Measurements from ENCODE around the gene SLC6A3.
"Not testable (repeated sequence)": the region's sequence is repeated elsewhere in the genome, so short reads cannot be mapped to it uniquely, and the experiment has no call there.

Gene SLC6A3

DNA sequence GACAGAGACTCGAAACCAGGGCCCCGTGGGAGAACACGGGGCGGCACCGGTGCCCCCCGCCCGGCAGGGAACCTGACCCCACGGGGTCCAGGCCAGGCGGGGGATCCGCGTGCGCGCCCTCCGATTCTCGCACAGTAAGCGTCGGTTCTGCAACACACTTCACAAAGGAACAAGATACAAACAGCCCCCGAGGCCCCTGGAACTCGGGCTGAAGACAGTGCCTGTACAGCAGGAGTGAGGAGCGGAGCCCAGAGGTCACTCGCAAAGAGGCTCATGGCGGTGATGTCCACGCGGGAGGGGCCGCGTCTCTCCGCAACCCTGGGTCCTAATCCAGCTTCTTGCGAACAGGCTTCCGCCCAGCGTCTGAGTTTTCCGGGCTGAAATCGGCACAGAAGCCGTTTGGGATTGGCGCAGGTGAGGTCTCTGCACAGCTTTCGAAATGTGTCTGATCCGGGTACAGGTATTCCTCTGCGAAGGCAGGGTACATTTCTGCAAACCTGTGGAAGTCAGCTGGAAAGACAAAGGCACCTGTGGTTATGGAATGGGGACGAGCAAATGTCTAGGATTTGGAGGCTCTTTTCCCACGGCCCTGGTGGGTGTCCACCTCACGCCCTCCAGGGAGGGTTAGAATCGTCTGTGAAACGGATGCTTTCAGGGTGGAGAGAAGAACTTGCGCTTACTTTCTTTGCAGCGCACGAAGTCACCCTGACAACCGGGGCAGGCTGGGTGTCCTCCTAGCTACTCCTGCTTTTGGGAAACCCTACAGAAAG, 18.3 kb upstream of the SLC6A3 start:
- DNase-seq = no peak

DNA sequence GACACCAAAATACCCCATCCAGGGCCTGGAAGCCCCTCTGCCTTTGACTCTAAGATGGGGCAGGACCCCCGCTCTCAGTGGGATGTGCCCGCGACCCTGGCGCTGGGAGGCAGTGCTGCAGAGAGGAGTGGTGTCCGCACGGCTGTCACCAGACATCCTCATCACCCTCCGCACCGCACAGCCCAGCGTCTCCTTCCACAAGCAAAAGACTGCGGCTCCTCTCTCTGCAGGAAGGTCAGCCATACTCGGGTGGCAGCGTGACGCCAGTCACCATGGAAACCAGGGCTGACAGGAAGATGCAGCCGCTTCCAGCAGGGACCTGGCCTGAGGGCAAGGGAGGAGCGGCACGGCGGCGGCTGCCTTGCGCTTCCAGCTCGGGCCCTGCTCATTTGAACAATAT, 17.1 kb upstream of the SLC6A3 start:
- DNase-seq = no peak

DNA sequence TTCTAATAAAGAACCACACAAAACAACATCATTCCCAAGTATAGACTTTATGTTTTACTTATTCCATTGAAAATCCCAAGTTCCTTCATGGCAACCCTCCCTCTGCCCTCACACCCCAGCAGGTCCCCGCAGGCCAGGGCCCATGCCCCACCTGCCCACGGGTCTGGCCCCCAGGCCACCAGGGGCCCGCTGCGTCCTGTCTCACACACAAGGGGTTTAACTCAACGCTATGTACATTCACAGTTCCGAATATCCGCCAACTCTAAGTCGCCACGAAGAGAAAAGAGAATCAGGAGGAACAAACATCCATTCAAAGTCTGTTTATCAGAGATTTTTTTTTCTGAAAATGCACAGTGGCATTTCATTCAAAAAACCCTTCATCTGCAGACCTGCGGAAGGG, 16.2 kb upstream of the SLC6A3 start:
- DNase-seq = no peak

DNA sequence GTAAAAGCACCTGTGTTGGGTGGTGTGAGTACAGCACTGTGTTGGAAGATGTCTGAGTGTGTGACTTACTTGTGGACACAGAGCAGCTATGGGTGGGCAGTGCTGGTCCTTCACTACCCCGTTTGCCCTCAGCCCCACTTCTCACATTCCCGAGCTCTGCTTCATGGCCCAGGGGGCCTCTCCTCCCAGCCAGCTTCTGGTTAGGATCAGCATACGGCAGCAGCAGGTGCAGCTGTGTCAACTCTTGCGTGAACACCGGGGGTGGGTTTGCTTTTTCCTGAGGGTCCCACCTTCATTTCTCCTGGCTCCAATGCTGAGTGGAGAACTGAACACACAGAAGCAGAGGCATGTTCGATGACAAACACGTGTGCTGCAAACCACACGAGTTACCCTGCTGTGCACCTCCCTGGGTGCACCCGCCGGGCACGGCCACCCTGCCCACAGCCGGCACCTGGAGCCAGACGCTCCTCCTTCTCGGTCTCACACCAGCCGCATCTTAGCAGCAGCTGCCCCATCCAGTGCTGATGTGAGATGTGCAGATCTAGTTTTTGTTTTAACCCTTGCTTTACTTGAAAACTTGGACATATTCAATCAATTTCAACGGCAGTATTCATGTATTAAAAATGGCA, 14.9 kb upstream of the SLC6A3 start:
- DNase-seq = no peak

DNA sequence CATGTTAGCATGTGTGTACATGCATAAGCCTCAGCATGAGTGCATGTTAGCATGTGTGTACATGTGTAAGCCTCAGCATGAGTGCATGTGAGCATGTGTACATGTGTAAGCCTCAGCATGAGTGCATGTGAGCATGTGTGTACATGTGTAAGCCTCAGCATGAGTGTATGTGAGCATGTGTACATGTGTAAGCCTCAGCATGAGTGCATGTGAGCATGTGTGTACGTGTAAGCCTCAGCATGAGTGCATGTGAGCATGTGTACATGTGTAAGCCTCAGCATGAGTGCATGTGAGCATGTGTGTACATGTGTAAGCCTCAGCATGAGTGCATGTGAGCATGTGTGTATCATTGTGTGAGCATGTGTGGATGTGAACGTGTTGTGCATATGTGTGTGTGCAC, 14.2 kb upstream of the SLC6A3 start:
- not testable (repeated sequence) for DNase-seq

DNA sequence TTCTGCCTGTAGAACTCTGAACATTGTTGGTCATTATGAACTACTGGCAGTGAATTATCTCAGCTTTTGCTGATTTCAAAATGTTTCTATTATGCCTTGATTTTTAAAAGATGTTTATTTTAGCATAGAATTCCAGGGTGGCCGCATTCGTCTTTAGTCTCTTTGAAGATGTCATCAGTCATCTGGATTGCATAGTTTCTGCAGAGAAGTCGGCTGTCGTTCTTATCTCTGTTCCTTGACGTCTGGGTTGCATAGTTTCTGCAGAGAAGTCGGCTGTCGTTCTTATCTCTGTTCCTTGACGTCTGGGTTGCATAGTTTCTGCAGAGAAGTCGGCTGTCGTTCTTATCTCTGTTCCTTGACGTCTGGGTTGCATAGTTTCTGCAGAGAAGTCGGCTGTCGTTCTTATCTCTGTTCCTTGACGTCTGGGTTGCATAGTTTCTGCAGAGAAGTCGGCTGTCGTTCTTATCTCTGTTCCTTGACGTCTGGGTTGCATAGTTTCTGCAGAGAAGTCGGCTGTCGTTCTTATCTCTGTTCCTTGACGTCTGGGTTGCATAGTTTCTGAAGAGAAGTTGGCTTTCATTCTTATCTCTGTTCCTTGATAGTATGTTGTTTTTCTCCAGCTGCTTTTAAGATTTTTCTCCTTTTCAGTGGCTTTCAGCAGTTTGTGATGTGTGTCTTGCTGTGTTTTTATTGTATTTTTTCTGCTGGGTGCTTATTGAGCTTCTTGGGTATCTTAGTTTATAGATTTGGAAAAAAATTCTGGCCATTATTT, 11.1 kb upstream of the SLC6A3 start:
- DNase-seq = not testable (repeated sequence)

DNA sequence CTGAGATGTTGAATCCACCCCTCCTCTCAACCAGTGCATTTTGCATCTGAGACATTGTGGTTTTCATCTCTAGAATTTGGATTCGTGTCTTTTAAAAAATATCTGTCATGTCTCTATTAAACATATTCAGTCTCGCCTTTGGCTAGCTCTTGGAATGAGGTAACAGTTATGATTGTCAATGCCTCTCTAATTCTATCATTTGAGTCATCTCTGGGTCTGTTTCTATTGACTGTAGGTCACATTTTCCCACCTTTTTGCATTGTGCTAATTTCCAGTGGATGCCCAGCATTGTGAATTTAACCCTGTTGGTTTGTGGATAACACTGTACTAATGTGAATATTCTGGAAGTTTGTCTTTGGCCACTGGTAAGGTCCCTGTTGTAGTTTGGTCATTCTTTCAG, 8.4 kb upstream of the SLC6A3 start:
- no peak for DNase-seq

DNA sequence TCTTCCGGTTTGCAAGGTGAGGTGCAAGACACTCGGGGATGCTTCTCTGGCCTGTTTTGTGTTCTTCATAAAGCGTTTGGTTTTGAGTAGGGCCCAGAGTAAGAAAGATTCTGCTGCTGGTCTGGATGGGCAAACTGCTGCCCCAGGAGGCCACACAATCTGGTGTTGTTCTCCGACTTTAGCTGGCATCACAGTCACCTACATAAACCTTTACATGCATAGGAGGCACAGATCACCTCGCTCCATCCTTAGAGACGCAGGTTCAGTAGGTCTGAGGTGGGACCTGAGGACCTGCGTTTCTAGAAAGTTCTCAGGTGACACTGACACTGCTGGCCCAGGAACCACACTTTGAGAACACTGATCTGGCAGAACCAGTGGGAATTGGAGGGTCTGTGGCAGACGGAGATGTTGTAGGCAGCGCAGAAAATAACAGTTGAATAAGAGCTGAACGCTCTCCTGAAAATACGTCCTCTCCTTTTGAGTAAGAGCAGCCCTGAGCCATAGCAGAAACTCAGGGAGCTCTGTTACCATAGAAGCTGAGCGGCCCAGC, 3.9 kb upstream of the SLC6A3 start:
- no peak for DNase-seq

DNA sequence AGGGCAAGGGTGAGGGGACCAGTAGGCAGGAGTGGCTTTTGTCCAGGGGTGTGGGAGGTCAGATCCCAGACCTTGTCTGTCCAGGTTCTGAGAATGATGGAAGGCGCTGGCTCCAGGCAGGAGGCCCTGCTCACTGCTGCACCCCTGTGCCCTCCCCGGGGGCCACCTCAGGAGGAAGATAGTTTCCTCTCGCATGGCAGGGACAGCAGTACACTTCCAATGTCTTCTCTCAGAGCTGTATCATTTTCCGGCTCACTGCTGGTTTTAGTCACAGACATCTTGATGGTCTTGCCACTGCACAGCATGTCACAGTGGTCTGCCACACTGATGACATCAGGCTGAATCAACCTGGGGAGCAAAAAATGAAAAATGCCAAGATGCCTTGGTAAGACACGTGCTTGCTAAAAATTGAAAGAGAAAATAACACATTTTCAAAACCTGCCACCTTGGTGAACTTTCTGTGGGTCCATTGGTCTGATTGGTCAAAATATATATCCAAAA, 3.3 kb upstream of the SLC6A3 start:
- no peak for DNase-seq

DNA sequence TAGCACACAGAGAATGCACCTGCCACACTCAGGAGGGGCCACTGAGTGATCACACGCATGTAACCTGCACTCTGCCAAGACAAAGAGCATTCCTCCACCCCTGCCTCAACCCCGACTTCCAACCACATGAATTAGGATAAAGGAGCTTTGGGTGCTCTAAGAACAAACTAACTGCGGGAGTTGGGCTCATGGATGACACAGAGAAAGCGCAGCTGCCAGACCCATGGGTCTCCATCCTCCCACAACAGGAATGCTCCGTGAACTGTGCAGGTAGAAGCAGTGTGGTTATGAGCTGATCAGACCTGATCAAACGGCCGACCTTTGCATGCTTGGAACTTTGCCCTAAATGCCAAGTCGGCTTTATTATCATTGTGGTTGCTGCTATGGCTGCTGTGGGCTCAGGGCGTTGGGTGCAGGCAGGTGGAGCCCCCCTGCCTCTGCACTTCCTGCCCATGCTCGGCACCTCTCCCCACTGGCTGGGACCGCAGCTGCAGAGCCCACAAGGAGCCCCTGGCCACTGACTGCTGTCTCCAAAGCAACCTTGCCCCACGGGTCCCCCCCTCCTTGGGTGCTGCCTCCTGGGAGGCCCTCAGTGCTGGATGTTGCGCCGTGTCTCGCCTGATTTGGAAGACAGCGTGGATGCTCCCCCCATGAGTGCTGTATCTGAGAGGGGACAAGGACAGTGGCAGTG, 2.6 kb upstream of the SLC6A3 start:
- DNase-seq = no peak

DNA sequence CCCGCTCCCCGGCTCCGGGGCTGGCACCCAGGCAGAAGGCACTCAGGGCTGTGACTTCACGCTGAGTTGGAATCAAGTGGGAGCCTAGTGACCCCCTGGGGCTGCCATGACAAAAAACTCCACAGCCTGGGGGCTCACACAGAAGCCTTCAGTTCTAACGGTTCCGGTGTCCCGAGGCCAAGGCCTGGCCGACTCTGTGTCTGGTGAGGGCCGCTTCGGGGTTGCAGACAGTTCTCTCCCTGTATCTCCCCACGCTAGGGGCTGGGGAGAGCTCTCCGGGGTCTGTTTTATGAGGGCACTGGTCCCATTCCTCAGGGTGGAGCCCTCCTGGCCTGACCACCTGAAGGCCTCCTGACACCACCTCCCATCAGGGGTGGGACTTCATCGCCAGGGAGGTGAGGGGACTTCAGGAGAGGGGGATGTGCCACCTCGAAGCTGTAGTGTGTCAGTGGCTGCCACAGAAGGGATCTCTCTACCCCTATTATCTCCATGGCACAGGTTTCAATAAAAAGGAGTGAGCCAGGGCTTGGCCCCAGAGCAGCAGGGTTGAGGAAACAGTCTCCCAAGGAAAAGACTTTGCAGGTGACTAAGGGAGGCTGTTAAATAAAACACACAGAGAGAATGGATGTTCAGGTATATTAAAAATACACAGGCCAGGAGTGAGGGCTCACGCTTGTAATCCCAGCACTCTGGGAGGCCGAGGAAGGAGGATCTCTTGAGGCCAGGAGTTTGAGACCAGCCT, 1.5 kb upstream of the SLC6A3 start:
- no peak for DNase-seq

DNA sequence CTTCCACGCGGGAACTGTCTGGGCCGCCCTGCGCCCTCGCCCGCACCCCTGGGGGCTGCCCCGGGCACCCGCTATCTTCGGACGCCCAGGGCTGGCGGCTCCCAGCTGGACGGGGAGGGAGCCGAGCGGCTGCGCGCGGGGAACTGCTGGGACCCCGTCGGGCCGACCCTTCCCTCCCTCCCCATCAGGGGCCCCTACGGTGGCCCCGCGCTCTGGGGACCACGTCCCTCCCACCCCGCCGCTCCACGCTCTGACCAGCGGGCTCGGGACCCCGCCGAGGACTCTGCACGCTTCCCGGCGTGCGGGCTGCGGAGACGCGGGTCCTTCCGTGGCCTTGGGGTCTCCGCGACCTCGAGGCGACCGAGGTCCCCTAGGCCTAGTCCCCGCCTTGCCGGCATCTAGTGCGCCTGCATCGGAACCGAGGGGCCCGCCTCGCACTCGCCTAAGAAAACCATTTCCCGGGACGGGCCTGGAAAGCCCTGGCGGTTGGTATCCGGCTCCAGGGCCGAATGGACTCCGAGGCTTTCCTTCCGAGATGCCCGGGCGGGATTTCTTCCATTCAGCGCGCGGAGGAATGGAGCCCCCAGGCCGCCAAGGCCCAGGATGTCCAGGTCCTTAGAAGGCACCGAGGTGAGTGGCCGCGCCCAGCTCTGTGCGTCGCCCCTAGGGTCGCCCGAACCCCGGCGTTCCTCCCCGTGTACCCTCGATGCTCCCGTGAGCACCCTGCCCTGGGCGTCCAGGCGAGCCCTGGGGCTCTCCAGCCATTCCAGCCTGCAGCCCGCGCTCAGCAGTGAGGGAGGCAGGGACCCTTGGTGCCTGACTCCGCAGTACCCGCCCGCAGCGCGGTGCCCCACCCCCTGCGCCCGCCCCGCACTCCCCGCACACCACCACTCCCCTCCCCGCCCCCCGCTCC, 705 bp upstream of the SLC6A3 start:
- no peak for DNase-seq

DNA sequence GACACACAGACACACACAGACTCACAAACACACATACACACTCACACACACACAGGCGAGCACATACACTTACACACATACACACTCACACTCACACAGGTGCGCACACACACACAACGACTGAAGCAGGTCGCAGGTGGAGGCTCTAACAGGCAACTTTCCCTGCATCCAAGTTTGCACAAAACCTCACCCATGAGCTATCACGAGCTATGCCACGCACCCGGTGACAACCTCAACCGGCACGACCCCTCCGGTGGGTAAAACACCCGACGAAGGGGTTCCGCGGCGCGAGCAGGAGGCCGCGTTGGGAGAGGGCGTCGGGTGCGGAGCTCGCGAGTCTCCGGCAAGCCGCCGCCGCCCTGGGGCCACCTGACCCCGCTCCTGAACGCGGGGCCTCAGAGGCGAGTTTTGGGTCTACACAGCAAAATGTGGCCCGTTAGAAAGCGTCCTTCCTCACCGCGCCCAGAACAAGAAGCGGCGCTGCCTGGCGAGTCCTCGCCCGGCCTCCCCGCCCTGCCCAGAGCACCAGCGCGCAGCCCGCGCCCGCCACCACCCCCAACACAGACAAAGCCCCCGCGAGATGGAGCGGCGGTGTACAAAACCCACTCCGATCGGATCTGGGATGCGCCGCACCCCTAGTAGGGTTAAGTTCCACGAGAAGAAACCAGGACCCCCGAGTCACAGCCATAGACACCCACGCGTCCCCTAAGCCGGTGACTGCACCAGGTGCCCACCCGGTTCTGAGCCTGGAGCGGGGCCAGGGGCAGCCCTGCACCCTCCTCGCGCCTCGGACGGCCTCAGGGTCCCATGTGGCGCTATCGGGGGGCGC, 665 bp downstream of the SLC6A3 start:
- no peak for DNase-seq

DNA sequence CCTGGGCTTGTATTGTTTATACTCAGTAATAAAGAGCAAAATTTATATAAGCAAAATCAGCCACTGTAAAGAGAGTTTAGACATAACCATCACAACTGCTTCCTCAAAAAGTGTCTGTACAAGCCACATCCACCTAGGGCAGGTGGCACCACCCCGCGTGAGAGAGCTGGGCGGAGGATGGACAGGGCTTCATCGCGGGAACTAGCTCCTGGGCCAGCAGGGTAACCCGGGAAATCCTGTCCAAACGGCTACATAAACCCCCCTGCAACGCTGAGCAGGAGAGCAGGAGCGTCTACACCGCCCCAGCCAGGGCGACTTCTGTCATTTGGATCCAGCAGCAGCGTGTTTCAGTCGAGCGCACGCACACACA, 1.3 kb downstream of the SLC6A3 start:
- DNase-seq = no peak

DNA sequence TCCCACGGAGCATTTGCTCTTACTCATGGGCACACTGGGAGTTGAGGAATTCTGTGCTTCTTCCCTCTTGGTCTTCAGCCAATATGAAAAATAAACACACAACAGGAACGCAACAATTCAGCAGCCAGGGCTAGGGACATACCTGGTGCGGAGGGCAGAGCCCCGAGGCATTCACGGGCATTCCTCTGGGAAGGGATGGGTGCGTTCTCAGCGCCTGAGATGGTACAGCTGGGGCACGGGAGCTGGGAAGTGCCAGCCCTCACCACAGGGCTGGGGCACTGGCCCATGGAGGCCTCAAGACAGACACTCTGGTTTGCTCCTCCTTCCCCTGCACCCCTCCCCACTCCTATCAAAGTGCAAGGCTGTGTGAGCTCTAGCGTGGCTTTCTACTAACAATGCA, 2.1 kb downstream of the SLC6A3 start:
- DNase-seq = no peak

DNA sequence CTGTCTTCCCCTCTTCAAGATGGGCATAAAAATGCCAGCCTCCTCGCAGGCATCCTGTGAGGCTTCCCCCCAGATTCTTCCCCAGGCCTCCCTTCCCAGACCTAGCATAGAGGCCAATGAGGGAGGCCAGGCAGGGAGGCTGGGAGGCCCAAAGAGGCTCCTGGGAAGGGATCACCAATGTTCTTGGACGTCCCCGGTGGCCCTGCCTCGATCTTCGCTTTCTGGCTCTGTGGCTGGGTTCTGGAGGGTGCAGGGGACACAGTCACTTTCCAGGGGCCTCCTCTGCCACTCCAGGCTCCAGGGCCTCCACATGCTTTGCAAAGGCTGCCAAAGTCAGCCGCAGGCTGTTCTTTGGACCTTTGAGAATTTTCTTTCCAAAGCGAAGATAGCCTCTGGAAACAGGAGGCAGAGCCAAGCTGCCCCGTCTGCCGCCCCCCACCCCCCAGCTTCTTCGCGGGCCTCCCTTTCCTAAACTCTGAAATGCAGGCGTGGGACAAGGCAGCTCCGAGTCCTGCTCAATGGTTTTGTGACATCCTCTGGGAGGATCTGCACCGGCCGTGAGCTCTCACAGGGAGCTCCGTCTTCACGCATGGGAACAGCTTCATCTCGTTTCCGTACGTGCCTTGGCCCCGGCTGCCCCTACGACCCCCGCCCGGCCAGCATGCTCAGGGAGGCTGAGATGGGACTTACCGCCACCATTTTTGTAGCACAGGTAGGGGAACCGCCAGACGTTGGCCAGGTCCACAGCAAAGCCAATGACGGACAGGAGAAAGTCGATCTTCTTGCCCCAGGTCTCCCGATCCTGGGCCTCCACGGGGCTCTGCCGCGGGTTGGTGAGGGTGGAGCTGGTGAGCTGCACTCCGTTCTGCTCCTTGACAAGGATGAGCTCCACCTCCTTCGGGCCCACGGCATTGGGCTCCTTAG, 2.8 kb downstream of the SLC6A3 start:
- no peak for DNase-seq

DNA sequence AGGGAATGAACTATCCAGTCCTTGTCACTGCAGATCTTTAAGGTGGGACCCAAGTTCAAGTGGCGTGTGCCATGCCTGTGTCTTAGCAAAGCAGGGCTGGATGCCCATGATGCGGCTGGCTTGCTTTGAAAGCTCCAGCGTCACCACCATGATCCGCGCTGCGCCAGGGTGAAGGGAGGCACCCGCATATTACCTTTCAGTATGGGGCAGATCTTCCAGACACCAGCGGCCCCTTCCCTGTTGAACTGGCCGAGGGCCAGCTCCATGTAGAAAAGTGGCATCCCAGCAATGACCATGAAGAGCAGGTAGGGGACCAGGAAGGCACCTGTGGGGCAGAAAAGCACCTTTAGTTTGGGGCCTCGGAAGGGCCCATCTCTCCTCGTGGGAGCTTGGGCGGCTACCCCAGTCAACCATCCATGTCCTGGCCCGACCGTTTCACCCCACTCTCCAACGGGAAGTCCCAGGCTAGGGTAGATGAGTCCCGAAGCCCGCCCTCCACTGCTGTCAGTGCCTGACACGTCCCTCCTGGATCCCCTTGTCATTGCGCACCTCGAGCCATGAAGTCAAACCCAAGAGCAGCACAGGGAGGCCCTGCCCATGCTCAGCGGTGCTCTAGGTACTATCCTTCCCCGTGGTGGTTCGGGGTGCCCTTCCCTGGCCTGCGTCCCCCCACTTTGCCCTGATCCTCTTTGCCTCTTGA, 3.9 kb downstream of the SLC6A3 start:
- DNase-seq = no peak

DNA sequence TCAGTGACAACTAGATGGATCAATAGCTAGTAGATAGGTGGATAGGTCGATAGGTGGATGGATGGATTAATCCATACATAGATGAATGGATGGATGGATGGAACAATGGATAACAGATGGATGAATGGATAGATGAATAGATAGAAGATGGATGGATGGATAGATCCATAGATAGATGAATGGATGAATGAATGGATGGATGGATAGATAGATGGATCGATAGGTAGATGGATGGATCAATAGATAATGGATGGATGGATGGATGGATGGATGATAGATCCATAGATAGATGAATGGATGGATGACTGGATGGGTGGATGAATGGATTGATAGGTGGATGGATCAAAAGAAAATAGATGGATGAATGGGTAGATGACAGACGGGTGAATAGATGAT, 5.1 kb downstream of the SLC6A3 start:
- no peak for DNase-seq

Data from activated naive CD4-positive, alpha-beta T cell (primary cell).